Measurements from ENCODE around the gene PNCK.

GRCh38 chrX:153625271-153626024 is 48.2 kb downstream of the PNCK start:
- TF ChIP-seq POLR2A (IDR thresholded peaks at IDR 0.05; ENCODE audit: low read length) (no peak), GATA1 (IDR thresholded peaks at IDR 0.05; ENCODE audit: low read depth, low read length) (no peak)

All from erythroblast (primary cell).